SK-N-SH (cell line): ENCODE measurements around the gene CNTNAP2.

ENCODE experiments used
- CTCF ChIP-seq: fragments of 200-600 bp; sonication (generic); IDR thresholded peaks from 2 replicates; pipeline ENCODE4 v1.6.1; 2017; ENCODE audit warnings: antibody characterized with exemption, mild to moderate bottlenecking, moderate library complexity
- EP300 ChIP-seq, 2 experiments: IDR thresholded peaks; 2 replicates each; pipeline versions ENCODE4 v1.4.0 to v1.6.1; 2012; ENCODE audit warnings: borderline replicate concordance in 1 of 2, low read depth in 1 of 2, low read length in 1 of 2
- RAD21 ChIP-seq: IDR thresholded peaks from 2 replicates; pipeline ENCODE4 v1.6.1; 2012; ENCODE audit warnings: mild to moderate bottlenecking, low read length
- TAF1 ChIP-seq: IDR thresholded peaks from 2 replicates; pipeline ENCODE4 v1.6.1; 2012; ENCODE audit warnings: low read depth, mild to moderate bottlenecking, low read length, moderate library complexity, borderline replicate concordance
- USF2 ChIP-seq: fragments of 150-350 bp; IDR thresholded peaks from 2 replicates; pipeline ENCODE4 v1.6.1; 2017; ENCODE audit warnings: antibody characterized with exemption, low read length, low read depth, borderline replicate concordance

- TF ChIP-seq RAD21 (no peak), CTCF (no peak), TAF1 (no peak), EP300 (IDR thresholded peaks at IDR 0.05; ENCODE audit: borderline replicate concordance in 1 of 2, low read depth in 1 of 2, low read length in 1 of 2) (no peak), USF2 (no peak)
These were observed 518.8 kb downstream of the CNTNAP2 start for GRCh38 chr7:146635205-146636032.
